Breast epithelium (tissue), 4 donors: ENCODE measurements around the gene NME9. TPM values are rescaled to one million over a fixed set of nuclear protein-coding genes. Genes with fewer than 3 reads are reported as not detected.
A peak's percentile ranks its signal among the peaks of the same experiment; 100 is the strongest.

Experiments used
- DNase-seq, 2 donors: peaks; one replicate each; pipeline ENCODE4 v3.0.0-alpha.2; 2019; ENCODE audit warnings: low spot score in 2 of 2
- H3K27ac ChIP-seq, 2 donors: fragments of 200-600 bp; sonication (generic) in 1 of 2; one replicate each; pipeline ENCODE4 v1.5.1; 2016 to 2019; ENCODE audit warnings: mild to moderate bottlenecking in 1 of 2
- H3K27me3 ChIP-seq, 2 donors: fragments of 200-600 bp; sonication (generic) in 1 of 2; one replicate each; pipeline versions ENCODE4 v1.5.1 to v1.6.0; 2017 to 2019; ENCODE audit warnings: control low read depth in 1 of 2, mild to moderate bottlenecking in 1 of 2
- H3K36me3 ChIP-seq: fragments of 200-600 bp; one replicate; pipeline ENCODE4 v1.5.1; 2019
- H3K4me1 ChIP-seq, 2 donors: fragments of 200-600 bp; sonication (generic); one replicate each; pipeline ENCODE4 v1.5.1; 2016 to 2019; ENCODE audit warnings: control low read depth in 1 of 2
- H3K4me3 ChIP-seq, 3 donors: fragments of 200-600 bp; sonication (generic); 1 replicate in 2 of 3; 2 replicates in 1 of 3; pipeline ENCODE4 v1.5.1; 2016 to 2019; ENCODE audit warnings: mild to moderate bottlenecking in 3 of 3, moderate library complexity in 2 of 3
- H3K9me3 ChIP-seq, 2 donors: fragments of 200-600 bp; sonication (generic) in 1 of 2; one replicate each; pipeline ENCODE4 v1.5.1; 2016 to 2019; ENCODE audit warnings: control low read depth in 1 of 2
- POLR2A ChIP-seq: fragments of 450-650 bp; IDR thresholded peaks from one replicate; pipeline ENCODE4 v1.6.1; 2016; ENCODE audit warnings: antibody characterized with exemption, mild to moderate bottlenecking, moderate library complexity
- POLR2AphosphoS5 ChIP-seq, 3 donors: sonication (generic); formaldehyde crosslinking; IDR thresholded peaks; one replicate each; pipeline ENCODE4 v1.6.1; 2017; ENCODE audit warnings: antibody characterized with exemption in 3 of 3
- intact Hi-C: fragments of 100-400 bp; cut with DNase I; formaldehyde crosslinking; loops from one replicate; pipeline ENCODE4 v1.15.1; 2023; ENCODE audit warnings: low total_unique reads
- total RNA-seq, 3 donors: library from RNA; depleted of rRNA; stranded (reverse); fragments of >200 nt; gene quantifications; one replicate each; pipeline ENCODE4 v1.1.0, GENCODE V29; 2016
- TF ChIP-seq, protein P1 (sequence below), 3 donors: fragments of 450-650 bp; IDR thresholded peaks; one replicate each; pipeline ENCODE4 v1.5.1; 2016 to 2017; ENCODE audit warnings: antibody characterized with exemption in 3 of 3, mild to moderate bottlenecking in 3 of 3, moderate library complexity in 3 of 3

NME9 gene
- total RNA-seq, 3 donors from 2014 or later = 0.48 to 1.3 (median 0.98) TPM

DNA sequence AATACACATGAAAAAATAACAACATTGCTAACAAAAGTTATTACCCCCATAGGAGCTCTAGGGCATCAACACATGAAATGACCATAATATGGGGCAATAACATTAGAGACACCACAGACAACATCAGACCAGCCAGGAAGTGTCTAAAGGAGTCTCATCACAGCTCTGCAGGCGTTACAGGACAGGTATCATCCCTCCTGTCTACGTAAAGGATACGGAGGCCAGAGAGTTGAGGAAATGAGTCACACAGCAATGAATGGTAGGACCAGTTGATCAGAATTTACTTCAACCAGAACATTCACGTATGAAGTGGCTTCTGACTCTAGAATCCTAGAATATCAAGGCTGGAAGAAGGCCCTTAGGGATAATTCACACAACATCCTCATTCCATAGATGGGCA is 1.8 kb downstream of the NME9 start:
- Histone ChIP-seq H3K9me3 (no peaks in the 10 kb centered on the region), H3K27ac (no peak overlapping the region), H3K27me3 (no peaks in the 10 kb centered on the region), H3K4me1 (peaks cover 0 to 3% of the 10 kb centered on the region in 2 donors), H3K4me3 (no peak overlapping the region), H3K36me3 (no peaks in the 10 kb centered on the region)
- DNase-seq = no peak
- TF ChIP-seq, protein P1, sequence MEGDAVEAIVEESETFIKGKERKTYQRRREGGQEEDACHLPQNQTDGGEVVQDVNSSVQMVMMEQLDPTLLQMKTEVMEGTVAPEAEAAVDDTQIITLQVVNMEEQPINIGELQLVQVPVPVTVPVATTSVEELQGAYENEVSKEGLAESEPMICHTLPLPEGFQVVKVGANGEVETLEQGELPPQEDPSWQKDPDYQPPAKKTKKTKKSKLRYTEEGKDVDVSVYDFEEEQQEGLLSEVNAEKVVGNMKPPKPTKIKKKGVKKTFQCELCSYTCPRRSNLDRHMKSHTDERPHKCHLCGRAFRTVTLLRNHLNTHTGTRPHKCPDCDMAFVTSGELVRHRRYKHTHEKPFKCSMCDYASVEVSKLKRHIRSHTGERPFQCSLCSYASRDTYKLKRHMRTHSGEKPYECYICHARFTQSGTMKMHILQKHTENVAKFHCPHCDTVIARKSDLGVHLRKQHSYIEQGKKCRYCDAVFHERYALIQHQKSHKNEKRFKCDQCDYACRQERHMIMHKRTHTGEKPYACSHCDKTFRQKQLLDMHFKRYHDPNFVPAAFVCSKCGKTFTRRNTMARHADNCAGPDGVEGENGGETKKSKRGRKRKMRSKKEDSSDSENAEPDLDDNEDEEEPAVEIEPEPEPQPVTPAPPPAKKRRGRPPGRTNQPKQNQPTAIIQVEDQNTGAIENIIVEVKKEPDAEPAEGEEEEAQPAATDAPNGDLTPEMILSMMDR (IDR thresholded peaks at IDR 0.05) = no peak
- TF ChIP-seq POLR2A (no peak), POLR2AphosphoS5 (IDR thresholded peaks at IDR 0.05) (no peak)
- intact Hi-C loops = no loop called here

DNA sequence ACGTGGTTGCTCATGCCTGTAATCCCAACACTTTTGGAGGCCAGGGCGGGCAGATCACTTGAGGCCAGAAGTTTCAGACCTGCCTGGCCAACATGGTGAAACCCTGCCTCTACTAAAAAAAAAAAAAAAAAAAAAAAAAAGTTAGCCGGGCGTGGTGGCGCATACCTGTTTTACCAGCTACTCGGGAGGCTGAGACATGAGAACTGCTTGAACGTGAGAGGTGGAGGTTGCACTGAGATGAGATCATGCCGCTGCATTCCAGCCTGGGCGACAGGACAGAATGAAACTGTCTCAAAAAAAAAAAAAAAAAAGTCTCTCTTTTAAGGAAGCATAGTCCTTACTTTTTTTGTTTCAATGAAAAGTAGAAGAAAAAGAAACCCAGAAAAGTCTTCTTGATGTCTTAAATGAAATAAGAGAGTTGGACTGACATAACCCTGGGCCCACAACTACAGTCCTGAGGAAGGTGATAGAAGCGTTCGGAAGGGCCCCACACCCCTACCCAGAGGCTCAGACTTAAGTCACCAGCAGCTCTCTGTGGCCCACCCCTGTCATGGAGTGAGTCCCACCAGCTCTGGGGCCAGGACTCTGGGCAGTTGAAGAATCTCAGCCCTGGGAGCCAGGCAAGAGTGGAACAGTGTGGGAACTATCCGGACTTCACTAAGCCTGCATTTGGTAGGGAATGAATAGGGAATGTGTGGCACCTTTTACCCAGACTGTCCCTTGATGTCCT is 2.6 kb downstream of the NME9 start:
- intact Hi-C loops = no loop called here
- no peak overlapping the region for H3K27ac ChIP-seq
- DNase-seq = no peak
- H3K27me3 ChIP-seq = no peaks in the 10 kb centered on the region
- no peak for TF ChIP-seq POLR2A
- no peak for TF ChIP-seq POLR2AphosphoS5 (IDR thresholded peaks at IDR 0.05)
- TF ChIP-seq, protein P1 (IDR thresholded peaks at IDR 0.05) = no peak
- H3K4me1 ChIP-seq = peaks cover 0 to 3% of the 10 kb centered on the region in 2 donors
- H3K9me3 ChIP-seq = no peaks in the 10 kb centered on the region
- H3K36me3 ChIP-seq = no peaks in the 10 kb centered on the region
- no peak overlapping the region for H3K4me3 ChIP-seq

DNA sequence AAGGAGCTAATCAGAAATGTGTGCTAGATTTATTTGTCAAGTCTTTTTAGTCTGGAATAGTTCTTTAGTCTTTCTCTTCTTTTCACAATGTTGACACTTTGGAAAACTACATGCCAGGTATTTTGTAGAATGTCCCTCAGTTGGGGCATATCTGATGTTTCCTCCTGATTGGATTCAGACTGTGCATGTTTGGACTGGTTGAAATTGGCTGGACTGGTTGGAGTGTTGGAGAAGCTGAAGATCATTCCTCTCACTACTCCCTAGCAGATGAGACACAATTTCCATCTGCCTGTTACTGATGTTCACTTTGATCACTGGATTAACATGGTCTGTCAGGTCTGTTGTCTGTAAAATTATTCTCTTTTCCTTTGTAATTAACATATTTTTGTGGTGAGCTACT is 3.7 kb downstream of the NME9 start:
- H3K27ac ChIP-seq = no peak overlapping the region
- TF ChIP-seq, protein P1 (IDR thresholded peaks at IDR 0.05) = no peak
- no peak for TF ChIP-seq POLR2AphosphoS5 (IDR thresholded peaks at IDR 0.05)
- TF ChIP-seq POLR2A = no peak
- intact Hi-C loops = no loop called here
- H3K9me3 ChIP-seq = no peaks in the 10 kb centered on the region
- H3K36me3 ChIP-seq = no peaks in the 10 kb centered on the region
- peaks cover 0 to 3% of the 10 kb centered on the region in 2 donors for H3K4me1 ChIP-seq
- no peaks in the 10 kb centered on the region for H3K27me3 ChIP-seq
- no peak overlapping the region for H3K4me3 ChIP-seq
- DNase-seq = no peak

DNA sequence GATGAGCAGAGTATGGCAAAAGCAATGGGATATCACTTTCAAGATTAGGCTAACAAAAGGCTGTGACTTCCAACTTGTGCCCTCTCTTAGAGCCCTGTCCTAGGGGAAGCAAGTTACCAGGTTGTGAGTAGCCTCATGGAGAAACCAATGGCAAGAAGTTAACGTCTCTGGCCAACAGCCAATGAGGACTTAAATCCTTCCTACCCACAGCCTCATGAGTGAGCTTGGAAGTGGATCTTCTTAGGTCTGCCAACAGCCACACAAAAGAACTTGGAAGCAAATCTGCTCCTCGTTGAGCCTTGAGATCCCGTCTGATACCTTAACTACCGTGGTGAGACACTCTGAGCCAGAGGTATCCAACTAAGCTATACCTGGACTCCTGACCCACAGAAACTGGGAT is 5.7 kb downstream of the NME9 start:
- Histone ChIP-seq H3K4me1 (peaks cover 0 to 3% of the 10 kb centered on the region in 2 donors), H3K36me3 (no peaks in the 10 kb centered on the region), H3K27me3 (no peaks in the 10 kb centered on the region), H3K9me3 (no peaks in the 10 kb centered on the region), H3K4me3 (no peak overlapping the region), H3K27ac (peak overlapping the region in 1 of 2 donors; percentile 21)
- DNase-seq = no peak
- intact Hi-C loops = no loop called here
- no peak for TF ChIP-seq POLR2A
- TF ChIP-seq, protein P1 (IDR thresholded peaks at IDR 0.05) = no peak
- no peak for TF ChIP-seq POLR2AphosphoS5 (IDR thresholded peaks at IDR 0.05)

DNA sequence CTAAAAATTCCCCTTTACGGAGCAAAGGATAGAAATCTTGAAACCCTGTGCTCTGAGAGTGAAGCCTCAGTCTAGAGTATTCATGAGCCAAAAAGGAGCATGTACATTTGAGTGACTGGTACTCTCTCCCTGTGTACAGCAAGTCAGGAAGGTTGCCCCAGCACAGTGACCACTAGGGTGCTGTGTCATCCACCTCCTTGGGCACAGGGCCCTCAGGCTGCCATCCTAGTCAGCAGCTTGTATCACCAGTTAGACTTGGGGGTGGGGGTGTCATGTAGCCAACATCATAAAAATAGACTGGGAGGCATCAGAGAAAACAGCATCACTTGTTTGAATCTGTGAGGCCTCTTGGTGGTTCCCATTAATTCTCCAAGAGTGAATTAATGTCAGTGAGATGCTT is 12.0 kb downstream of the NME9 start:
- Histone ChIP-seq H3K36me3 (no peaks in the 10 kb centered on the region), H3K27ac (no peak overlapping the region), H3K4me3 (no peak overlapping the region), H3K9me3 (no peaks in the 10 kb centered on the region), H3K27me3 (no peaks in the 10 kb centered on the region), H3K4me1 (no peaks in the 10 kb centered on the region)
- intact Hi-C loops = no loop called here
- TF ChIP-seq, protein P1 (IDR thresholded peaks at IDR 0.05) = no peak
- TF ChIP-seq POLR2A (no peak), POLR2AphosphoS5 (IDR thresholded peaks at IDR 0.05) (no peak)
- DNase-seq = no peak
